MCF 10A (cell line): ENCODE data around the gene NKAIN1. TPM values are rescaled to one million over a fixed set of nuclear protein-coding genes. Genes with fewer than 3 reads are reported as not detected.
"Not testable (repeated sequence)": the region's sequence is repeated elsewhere in the genome, so short reads cannot be mapped to it uniquely, and the experiment has no call there.

Source experiments
- BruUV-seq: library from RNA; stranded (reverse); fragments of 400-500 nt; replicated peaks from 2 replicates; lab custom pipeline; 2021; lab: Mats Ljungman, UMichigan
- CTCF ChIA-PET: fragments of 300-600 bp; sonication (Branson Sonifier 250); formaldehyde crosslinking; extraction: SDS; loops from one replicate; lab custom pipeline; 2021; ENCODE audit warnings: antibody characterized with exemption, inconsistent platforms; lab: Yijun Ruan, JAX
- POLR2A ChIA-PET: fragments of 300-600, 350-650 bp; sonication (Branson Sonifier 250); formaldehyde crosslinking; extraction: SDS; loops from one replicate; lab custom pipeline; 2020; ENCODE audit warnings: antibody characterized with exemption, inconsistent platforms; lab: Yijun Ruan, JAX
- DNase-seq: peaks from one replicate; pipeline ENCODE4 v3.0.0-alpha.2; 2018; ENCODE audit not compliant: unreplicated experiment
- H3K27ac Mint-ChIP-seq: one replicate; pipeline ENCODE4 v1.8.0; 2022; ENCODE audit warnings: mild to moderate bottlenecking, low read depth, mixed read lengths; ENCODE audit not compliant: unreplicated experiment
- H3K27me3 Mint-ChIP-seq: one replicate; pipeline ENCODE4 v1.8.0; 2022; ENCODE audit warnings: mixed read lengths; ENCODE audit not compliant: insufficient read depth, unreplicated experiment
- H3K36me3 Mint-ChIP-seq: one replicate; pipeline ENCODE4 v1.8.0; 2022; ENCODE audit warnings: mild to moderate bottlenecking, moderate library complexity, mixed read lengths; ENCODE audit not compliant: insufficient read depth, unreplicated experiment
- H3K4me1 Mint-ChIP-seq: one replicate; pipeline ENCODE4 v1.8.0; 2022; ENCODE audit warnings: mixed read lengths; ENCODE audit not compliant: insufficient read depth, unreplicated experiment
- H3K4me3 Mint-ChIP-seq: one replicate; pipeline ENCODE4 v1.8.0; 2022; ENCODE audit warnings: mild to moderate bottlenecking, moderate library complexity, mixed read lengths; ENCODE audit not compliant: unreplicated experiment
- H3K9me3 Mint-ChIP-seq: one replicate; pipeline ENCODE4 v1.8.0; 2022; ENCODE audit warnings: mixed read lengths; ENCODE audit not compliant: unreplicated experiment
- CTCF ChIP-seq: fragments of 200-600 bp; IDR thresholded peaks from one replicate; pipeline ENCODE4 v1.8.0; 2022; ENCODE audit warnings: antibody characterized with exemption, mild to moderate bottlenecking; ENCODE audit not compliant: unreplicated experiment
- intact Hi-C: fragments of 100-400 bp; cut with micrococcal nuclease; formaldehyde crosslinking; loops from 2 replicates; pipeline ENCODE4 v1.14.1; 2022
- total RNA-seq: library from RNA; stranded (reverse); gene quantifications from 2 replicates; pipeline ENCODE4 v1.2.3, GENCODE V29; 2022

The NKAIN1 gene
- total RNA-seq, 1 experiment from 2014 or later = not detected

GRCh38 chr1:31180338-31180737 is 59.3 kb downstream of the NKAIN1 start:
- H3K9me3 Mint-ChIP-seq = no peaks in the 10 kb centered on the region
- H3K27me3 Mint-ChIP-seq = peaks cover 25% of the 10 kb centered on the region
- CTCF ChIA-PET = interaction anchor here (1.1 to 4.9 kb wide), 2 partner anchors 15 to 26 kb away, joined by 3 to 39 read pairs; no protein-coding TSS in a partner anchor
- H3K4me3 Mint-ChIP-seq = no peak overlapping the region
- intact Hi-C loops = loop anchor here (10.0 kb wide), 1 partner anchor 396 kb away; no protein-coding TSS in a partner anchor
- H3K36me3 Mint-ChIP-seq = no peaks in the 10 kb centered on the region
- POLR2A ChIA-PET = no interaction called here
- BruUV-seq = no TSS peak
- DNase-seq = no peak
- H3K27ac Mint-ChIP-seq = no peak overlapping the region
- no peak for TF ChIP-seq CTCF
- H3K4me1 Mint-ChIP-seq = peaks cover 4% of the 10 kb centered on the region

- H3K9me3 Mint-ChIP-seq, H3K36me3 Mint-ChIP-seq, H3K4me1 Mint-ChIP-seq, intact Hi-C loops, BruUV-seq, DNase-seq, POLR2A ChIA-PET, H3K4me3 Mint-ChIP-seq, H3K27ac Mint-ChIP-seq, CTCF ChIA-PET: not testable (repeated sequence)
- peaks cover 25% of the 10 kb centered on the region for H3K27me3 Mint-ChIP-seq
Measured at GRCh38 chr1:31176291-31176690, 63.4 kb downstream of the NKAIN1 start.

- TF ChIP-seq CTCF = no peak
- DNase-seq = no peak
- Mint-ChIP-seq H3K27me3 (no peaks in the 10 kb centered on the region), H3K27ac (peak overlapping the region; percentile 94), H3K4me3 (no peak overlapping the region), H3K36me3 (no peaks in the 10 kb centered on the region), H3K4me1 (peaks cover 8% of the 10 kb centered on the region), H3K9me3 (no peaks in the 10 kb centered on the region)
- intact Hi-C loops = no loop called here
- no TSS peak for BruUV-seq
- CTCF ChIA-PET = interaction anchor here (0.6 to 4.0 kb wide), 3 partner anchors 8 to 873 kb away, joined by 3 to 29 read pairs (median 3); no protein-coding TSS in a partner anchor
- POLR2A ChIA-PET = interaction anchor here (0.7 to 2.7 kb wide), 11 partner anchors 8 to 132 kb away, joined by 3 to 13 read pairs (median 6); partner anchors contain the start of genes PUM1, SNRNP40 and ZCCHC17
Measured at GRCh38 chr1:31170486-31170735, 69.3 kb downstream of the NKAIN1 start.

GRCh38 chr1:31166462-31166861 is 73.2 kb downstream of the NKAIN1 start:
- no peak for TF ChIP-seq CTCF
- no peak for DNase-seq
- ChIA-PET CTCF (interaction anchor here (0.6 to 3.9 kb wide), 5 partner anchors 16 to 531 kb away, joined by 3 to 39 read pairs (median 3); no protein-coding TSS in a partner anchor), POLR2A (interaction anchor here (0.9 kb wide), 1 partner anchor 18 kb away, joined by 3 read pairs; no protein-coding TSS in a partner anchor)
- Mint-ChIP-seq H3K4me3 (no peak overlapping the region), H3K36me3 (no peaks in the 10 kb centered on the region), H3K4me1 (peaks cover 14% of the 10 kb centered on the region), H3K9me3 (no peaks in the 10 kb centered on the region), H3K27me3 (no peaks in the 10 kb centered on the region), H3K27ac (no peak overlapping the region)
- intact Hi-C loops = no loop called here
- no TSS peak for BruUV-seq
